ENCODE measurements around the gene LY6G6C. TPM values are rescaled to one million over a fixed set of nuclear protein-coding genes. Genes with fewer than 3 reads are reported as not detected.

LY6G6C gene
- total and polyA plus RNA-seq, 2 of the 13 experiments (the other 11 are each of a cell fraction or from before 2014, with no cell fraction given) = 0.15 TPM; not detected in 1

GRCh38 chr6:31744422-31744821 is 22.9 kb upstream of the LY6G6C start:
- H3K9ac ChIP-seq (ENCODE audit: insufficient read depth, low read depth, low read length) = no peak overlapping the region
- in situ Hi-C loops (cut with HindIII; ENCODE audit: extremely low pct_ligation_motif_present, low pct_unique_long_range_greater_than_20kb) = no loop called here
- DNase-seq (ENCODE audit: low spot score) (no peak), ATAC-seq (no peak), FAIRE-seq (no peak)
- H3K9me3 ChIP-seq (ENCODE audit: low read length) = no peaks in the 10 kb centered on the region
- no peaks in the 10 kb centered on the region for H3K27me3 ChIP-seq (ENCODE audit: control insufficient read depth in 1 of 2, insufficient read depth in 2 of 2, low read length in 2 of 2)
- H3K4me3 ChIP-seq (replicated peaks in 1 of 3; ENCODE audit: insufficient read depth in 1 of 3, low read depth in 2 of 3, low read length in 3 of 3) = no peak overlapping the region
- H3K79me2 ChIP-seq (ENCODE audit: insufficient read depth, low read length) = no peaks in the 10 kb centered on the region
- no peaks in the 10 kb centered on the region for H4K20me1 ChIP-seq (ENCODE audit: insufficient read depth, low read length)
- no peak overlapping the region for H3K27ac ChIP-seq (ENCODE audit: extremely low read length, insufficient read depth, low read length)
- no peak overlapping the region for H2AFZ ChIP-seq (ENCODE audit: low read length)
- ChIA-PET CTCF (ENCODE audit: low intra/inter-chr PET ratio, low total read pairs) (no interaction called here), POLR2A (interaction anchor here (0.7 to 1.6 kb wide), 3 partner anchors 8 to 108 kb away, joined by 3 read pairs; partner anchors contain the start of gene CLIC1)
- H3K4me1 ChIP-seq (ENCODE audit: insufficient read depth, low read length) = peaks cover 59% of the 10 kb centered on the region
- intact Hi-C loops (cut with micrococcal nuclease; ENCODE audit: unreplicated experiment) = no loop called here
- no TSS peak for BruUV-seq (replicated peaks)
- H3K36me3 ChIP-seq (replicated peaks in 1 of 2; ENCODE audit: control insufficient read depth in 1 of 2, insufficient read depth in 2 of 2, low read length in 2 of 2) = peaks cover 0 to 6% of the 10 kb centered on the region in 2 experiments; a peak in 3 of 5 replicates
- WGBS (ENCODE audit: low lambda C conversion rate) = 89% methylated on average over 1 of the region's 1 CpG
- no peak overlapping the region for H3K4me2 ChIP-seq (ENCODE audit: low read depth, low read length)
- TF ChIP-seq HDAC2 (CRISPR knock-in tag; IDR thresholded peaks at IDR 0.05) (no peak), ATAD3A (CRISPR knock-in tag; IDR thresholded peaks at IDR 0.05) (no peak), RNF2 (conservative IDR thresholded peaks at IDR 0.05; ENCODE audit: low read depth) (no peak), SRSF1 (optimal IDR thresholded peaks at IDR 0.05; ENCODE audit: low read depth, low read length) (no peak), CSRNP2 (CRISPR knock-in tag; conservative IDR thresholded peaks at IDR 0.05; ENCODE audit: low read depth) (no peak), E2F5 (CRISPR knock-in tag; conservative IDR thresholded peaks at IDR 0.05) (no peak), KMT2A (CRISPR knock-in tag; IDR thresholded peaks at IDR 0.05) (no peak), GATA4 (IDR thresholded peaks at IDR 0.05; ENCODE audit: borderline replicate concordance, low read depth) (no peak), ZNF367 (CRISPR knock-in tag; IDR thresholded peaks at IDR 0.05; ENCODE audit: borderline replicate concordance) (no peak), KDM5B (CRISPR knock-in tag; IDR thresholded peaks at IDR 0.05; ENCODE audit: borderline replicate concordance) (no peak), KLF11 (CRISPR knock-in tag; IDR thresholded peaks at IDR 0.05) (no peak), PRDM10 (CRISPR knock-in tag; IDR thresholded peaks at IDR 0.05; ENCODE audit: low read depth) (no peak), TCF12 (IDR thresholded peaks at IDR 0.05) (no peak), TCF12 (CRISPR knock-in tag; IDR thresholded peaks at IDR 0.05) (no peak), ZNF10 (CRISPR knock-in tag; IDR thresholded peaks at IDR 0.05; ENCODE audit: borderline replicate concordance, low read depth) (no peak), SALL1 (CRISPR knock-in tag; IDR thresholded peaks at IDR 0.05) (no peak), MTERF4 (CRISPR knock-in tag; IDR thresholded peaks at IDR 0.05) (no peak), GPBP1L1 (CRISPR knock-in tag; IDR thresholded peaks at IDR 0.05) (no peak)

All from HepG2 (cell line).